Fibroblast of mammary gland (primary cell): ENCODE data around the gene TRMT10C.
"Not testable (repeated sequence)": the region's sequence is repeated elsewhere in the genome, so short reads cannot be mapped to it uniquely, and the experiment has no call there.

Source experiments
- DNase-seq: peaks from one replicate; pipeline ENCODE4 v3.0.0-alpha.2; 2010; ENCODE audit warnings: low read depth
- H3K4me3 ChIP-seq: 2 replicates; pipeline ENCODE4 v1.5.1; 2011; ENCODE audit warnings: low read depth, mild to moderate bottlenecking, low read length, moderate library complexity; ENCODE audit not compliant: control insufficient read depth
- TF ChIP-seq, protein P1 (sequence below): conservative IDR thresholded peaks from 2 replicates; pipeline ENCODE4 v1.5.1; 2011; ENCODE audit warnings: low read depth, low read length, inconsistent platforms; ENCODE audit not compliant: control insufficient read depth, insufficient read depth

Gene TRMT10C

DNA sequence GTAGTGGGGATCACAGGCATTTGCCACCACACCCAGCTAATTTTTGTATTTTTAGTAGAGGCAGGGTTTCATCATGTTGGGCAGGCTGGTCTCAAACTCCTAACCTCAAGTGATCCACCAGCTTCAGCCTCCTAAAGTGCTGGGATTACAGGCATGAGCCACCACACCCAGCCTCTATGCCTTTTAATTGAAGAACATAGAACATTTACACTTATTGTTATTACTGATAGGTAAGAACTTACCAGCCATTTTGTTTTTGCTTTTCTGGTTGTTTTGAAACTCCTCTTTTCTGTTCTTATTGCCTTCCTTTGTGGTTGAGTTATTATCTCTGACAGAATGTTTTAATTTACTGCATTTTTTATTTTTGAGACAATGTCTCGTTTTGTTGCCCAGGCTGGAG, 41.5 kb downstream of the TRMT10C start:
- TF ChIP-seq, protein P1, sequence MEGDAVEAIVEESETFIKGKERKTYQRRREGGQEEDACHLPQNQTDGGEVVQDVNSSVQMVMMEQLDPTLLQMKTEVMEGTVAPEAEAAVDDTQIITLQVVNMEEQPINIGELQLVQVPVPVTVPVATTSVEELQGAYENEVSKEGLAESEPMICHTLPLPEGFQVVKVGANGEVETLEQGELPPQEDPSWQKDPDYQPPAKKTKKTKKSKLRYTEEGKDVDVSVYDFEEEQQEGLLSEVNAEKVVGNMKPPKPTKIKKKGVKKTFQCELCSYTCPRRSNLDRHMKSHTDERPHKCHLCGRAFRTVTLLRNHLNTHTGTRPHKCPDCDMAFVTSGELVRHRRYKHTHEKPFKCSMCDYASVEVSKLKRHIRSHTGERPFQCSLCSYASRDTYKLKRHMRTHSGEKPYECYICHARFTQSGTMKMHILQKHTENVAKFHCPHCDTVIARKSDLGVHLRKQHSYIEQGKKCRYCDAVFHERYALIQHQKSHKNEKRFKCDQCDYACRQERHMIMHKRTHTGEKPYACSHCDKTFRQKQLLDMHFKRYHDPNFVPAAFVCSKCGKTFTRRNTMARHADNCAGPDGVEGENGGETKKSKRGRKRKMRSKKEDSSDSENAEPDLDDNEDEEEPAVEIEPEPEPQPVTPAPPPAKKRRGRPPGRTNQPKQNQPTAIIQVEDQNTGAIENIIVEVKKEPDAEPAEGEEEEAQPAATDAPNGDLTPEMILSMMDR = no peak
- H3K4me3 ChIP-seq = no peak overlapping the region
- DNase-seq = no peak

DNA sequence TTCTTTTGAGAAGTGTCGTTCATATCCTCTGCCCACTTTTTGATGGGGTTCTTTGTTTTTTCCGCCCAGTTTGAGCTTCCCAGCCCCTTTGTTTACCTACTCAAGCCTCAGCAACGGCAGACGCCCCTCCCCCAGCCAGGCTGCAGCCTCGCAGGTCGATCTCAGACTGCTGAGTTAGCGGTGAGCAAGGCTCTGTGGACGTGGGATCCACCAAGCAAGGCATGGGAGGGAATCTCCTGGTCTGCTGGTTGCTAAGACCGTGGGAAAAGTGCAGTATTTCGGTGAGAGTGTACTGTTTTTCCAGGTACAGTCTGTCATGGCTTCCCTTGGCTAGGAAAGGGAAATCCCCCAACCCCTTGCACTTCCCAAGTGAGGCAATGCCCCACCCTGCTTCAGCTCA, 43.7 kb downstream of the TRMT10C start:
- H3K4me3 ChIP-seq, DNase-seq: not testable (repeated sequence)

DNA sequence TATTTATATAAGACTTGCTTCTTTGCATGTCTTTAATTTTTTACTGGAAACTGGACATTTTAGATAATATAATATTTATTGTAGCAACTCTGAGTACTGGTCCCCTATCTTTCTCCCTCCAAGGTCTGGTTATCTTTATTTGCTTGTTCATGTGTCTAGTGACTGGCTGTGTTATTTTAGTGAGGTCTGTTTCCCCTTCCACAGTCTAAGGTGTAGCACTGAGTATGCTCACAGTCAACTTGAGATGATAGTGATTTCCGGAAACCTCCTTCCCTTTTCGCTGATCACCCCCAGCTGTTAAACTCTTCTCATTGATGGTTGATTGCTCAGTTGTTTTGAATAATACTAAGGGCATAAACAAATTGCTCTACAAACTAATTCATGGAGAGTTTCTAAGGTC, 49.4 kb downstream of the TRMT10C start:
- DNase-seq = no peak
- H3K4me3 ChIP-seq = no peak overlapping the region
- TF ChIP-seq, protein P1 = no peak

DNA sequence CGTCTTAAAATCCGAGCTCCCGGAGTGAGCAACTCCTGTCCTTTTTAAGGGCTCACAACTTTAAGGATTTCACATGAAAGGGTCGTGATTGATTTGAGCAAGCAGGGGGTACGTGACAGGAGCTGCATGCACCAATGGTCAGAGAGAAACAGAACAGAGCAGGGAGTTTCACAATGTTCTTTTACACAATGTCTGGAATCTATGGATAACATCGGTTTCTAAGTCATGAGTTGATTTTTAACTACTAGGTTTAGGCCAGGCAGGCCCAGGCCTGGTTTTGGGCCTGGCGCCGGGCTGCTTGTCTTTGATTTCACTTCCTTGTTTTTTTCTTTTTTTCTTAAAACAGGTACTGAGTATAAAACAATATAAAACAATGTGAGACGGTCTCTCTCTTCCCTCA, 51.3 kb downstream of the TRMT10C start:
- not testable (repeated sequence) for H3K4me3 ChIP-seq, DNase-seq

DNA sequence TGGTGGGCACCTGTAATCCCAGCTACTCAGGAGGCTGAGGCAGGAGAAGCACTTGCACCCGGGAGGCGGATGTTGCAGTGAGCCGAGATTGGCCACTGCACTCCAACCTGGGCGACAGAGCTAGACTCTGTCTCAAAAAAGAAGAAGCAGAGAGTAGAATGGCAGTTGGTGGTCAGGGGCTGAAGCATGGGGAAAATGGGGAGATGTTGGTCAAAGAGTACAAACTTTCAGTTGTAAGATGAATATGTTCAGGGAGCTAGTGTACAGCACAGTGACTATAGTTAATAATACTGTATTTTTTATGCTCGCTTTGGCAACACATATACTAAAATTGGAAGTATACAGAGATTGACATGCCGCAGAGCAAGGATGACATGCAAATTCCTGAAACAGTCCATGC, 53.9 kb downstream of the TRMT10C start:
- no peak for DNase-seq
- TF ChIP-seq, protein P1 = no peak
- no peak overlapping the region for H3K4me3 ChIP-seq
